SK-N-SH treated with all-trans-retinoic acid at 6 μM for 48 hours (cell line): ENCODE data around the gene RENBP.

Source experiments
- BACH2 ChIP-seq: fragments of 250-450 bp; sonication (Bioruptor Pico); IDR thresholded peaks from 2 replicates; pipeline ENCODE4 v1.9.0; 2021; ENCODE audit warnings: mild to moderate bottlenecking, borderline replicate concordance
- SNAI2 ChIP-seq: fragments of 250-450 bp; sonication (Bioruptor Pico); IDR thresholded peaks from 2 replicates; pipeline ENCODE4 v1.5.0; 2020; ENCODE audit warnings: mild to moderate bottlenecking, moderate library complexity
- TOX ChIP-seq: fragments of 250-450 bp; sonication (Bioruptor Pico); IDR thresholded peaks from 2 replicates; pipeline ENCODE4 v1.8.0; 2021; ENCODE audit warnings: mild to moderate bottlenecking, moderate library complexity, borderline replicate concordance
- ZC3H10 ChIP-seq: fragments of 250-450 bp; sonication (Bioruptor Pico); IDR thresholded peaks from 2 replicates; pipeline ENCODE4 v1.5.1; 2021; ENCODE audit warnings: mild to moderate bottlenecking, moderate library complexity
- ZNF8 ChIP-seq: fragments of 450-650 bp; formaldehyde crosslinking; IDR thresholded peaks from 2 replicates; pipeline ENCODE4 v1.5.0; 2020; ENCODE audit warnings: mild to moderate bottlenecking, moderate library complexity
- TF ChIP-seq, protein P1 (sequence below): fragments of 250-450 bp; sonication (Bioruptor Pico); IDR thresholded peaks from 2 replicates; pipeline ENCODE4 v1.8.0; 2020; ENCODE audit warnings: mild to moderate bottlenecking, moderate library complexity, borderline replicate concordance
- TF ChIP-seq, protein P2 (sequence below): fragments of 250-450 bp; sonication (Bioruptor Pico); IDR thresholded peaks from 2 replicates; pipeline ENCODE4 v1.5.1; 2020; ENCODE audit warnings: low read depth, mild to moderate bottlenecking, moderate library complexity

DNA sequence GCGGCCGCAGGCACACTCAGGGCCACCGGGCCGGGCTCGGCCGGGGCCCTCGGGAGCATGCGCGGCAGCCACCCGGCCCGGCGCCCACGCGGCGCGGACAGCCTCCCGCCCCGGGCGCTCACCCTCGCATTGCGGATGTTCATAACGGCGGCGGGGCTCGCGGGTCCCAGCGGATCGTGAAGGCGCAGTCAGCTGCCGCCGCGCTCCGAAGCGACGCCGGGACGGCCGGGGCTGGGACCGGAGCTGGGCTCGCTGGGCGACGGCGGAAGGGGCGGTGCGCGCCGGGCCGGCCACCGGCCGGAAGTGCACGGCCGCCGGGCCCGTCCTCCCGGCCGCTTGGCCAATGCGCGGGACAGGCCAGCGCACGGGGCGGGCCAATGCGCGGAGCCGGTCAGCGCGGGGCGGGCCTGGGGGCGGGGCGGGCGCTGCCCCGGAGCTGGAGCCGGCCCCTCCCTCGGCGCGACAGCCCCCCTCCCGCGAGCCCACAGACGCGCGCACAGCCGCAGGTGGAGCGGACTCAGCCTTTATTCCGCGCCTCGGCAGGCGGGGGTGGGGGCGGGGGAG, 9.6 kb downstream of the RENBP start, which contains the start of gene NAA10:
- TF ChIP-seq, protein P1, sequence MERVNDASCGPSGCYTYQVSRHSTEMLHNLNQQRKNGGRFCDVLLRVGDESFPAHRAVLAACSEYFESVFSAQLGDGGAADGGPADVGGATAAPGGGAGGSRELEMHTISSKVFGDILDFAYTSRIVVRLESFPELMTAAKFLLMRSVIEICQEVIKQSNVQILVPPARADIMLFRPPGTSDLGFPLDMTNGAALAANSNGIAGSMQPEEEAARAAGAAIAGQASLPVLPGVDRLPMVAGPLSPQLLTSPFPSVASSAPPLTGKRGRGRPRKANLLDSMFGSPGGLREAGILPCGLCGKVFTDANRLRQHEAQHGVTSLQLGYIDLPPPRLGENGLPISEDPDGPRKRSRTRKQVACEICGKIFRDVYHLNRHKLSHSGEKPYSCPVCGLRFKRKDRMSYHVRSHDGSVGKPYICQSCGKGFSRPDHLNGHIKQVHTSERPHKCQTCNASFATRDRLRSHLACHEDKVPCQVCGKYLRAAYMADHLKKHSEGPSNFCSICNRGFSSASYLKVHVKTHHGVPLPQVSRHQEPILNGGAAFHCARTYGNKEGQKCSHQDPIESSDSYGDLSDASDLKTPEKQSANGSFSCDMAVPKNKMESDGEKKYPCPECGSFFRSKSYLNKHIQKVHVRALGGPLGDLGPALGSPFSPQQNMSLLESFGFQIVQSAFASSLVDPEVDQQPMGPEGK (CRISPR knock-in tag): no peak
- no peak for TF ChIP-seq BACH2 (CRISPR knock-in tag)
- no peak for TF ChIP-seq ZNF8 (CRISPR knock-in tag)
- no peak for TF ChIP-seq TOX (CRISPR knock-in tag)
- TF ChIP-seq, protein P2, sequence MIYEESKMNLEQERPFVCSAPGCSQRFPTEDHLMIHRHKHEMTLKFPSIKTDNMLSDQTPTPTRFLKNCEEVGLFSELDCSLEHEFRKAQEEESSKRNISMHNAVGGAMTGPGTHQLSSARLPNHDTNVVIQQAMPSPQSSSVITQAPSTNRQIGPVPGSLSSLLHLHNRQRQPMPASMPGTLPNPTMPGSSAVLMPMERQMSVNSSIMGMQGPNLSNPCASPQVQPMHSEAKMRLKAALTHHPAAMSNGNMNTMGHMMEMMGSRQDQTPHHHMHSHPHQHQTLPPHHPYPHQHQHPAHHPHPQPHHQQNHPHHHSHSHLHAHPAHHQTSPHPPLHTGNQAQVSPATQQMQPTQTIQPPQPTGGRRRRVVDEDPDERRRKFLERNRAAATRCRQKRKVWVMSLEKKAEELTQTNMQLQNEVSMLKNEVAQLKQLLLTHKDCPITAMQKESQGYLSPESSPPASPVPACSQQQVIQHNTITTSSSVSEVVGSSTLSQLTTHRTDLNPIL: no peak
- no peak for TF ChIP-seq SNAI2 (CRISPR knock-in tag)
- no peak for TF ChIP-seq ZC3H10 (CRISPR knock-in tag)
